Gastroesophageal sphincter (tissue), 4 donors: Measurements from ENCODE around the gene MAP7. TPM values are rescaled to one million over a fixed set of nuclear protein-coding genes. Genes with fewer than 3 reads are reported as not detected.

ENCODE experiments used
- ATAC-seq: fragments of 150-250 bp; one replicate; pipeline ENCODE4 v1.9.1; 2016; ENCODE audit warnings: mild to moderate bottlenecking, moderate library complexity
- H3K27ac ChIP-seq, 4 donors: fragments of 200-600 bp; sonication (generic) in 3 of 4; 1 replicate in 3 of 4; 2 replicates in 1 of 4; pipeline ENCODE4 v1.5.1; 2016 to 2019
- H3K27me3 ChIP-seq: fragments of 200-600 bp; sonication (generic); one replicate; pipeline ENCODE4 v1.5.1; 2019
- H3K36me3 ChIP-seq, 2 donors: fragments of 200-600 bp; sonication (generic); one replicate each; pipeline ENCODE4 v1.5.1; 2019; ENCODE audit warnings: control low read depth in 1 of 2
- H3K4me1 ChIP-seq, 3 donors: fragments of 200-600 bp; sonication (generic); 1 replicate in 2 of 3; 2 replicates in 1 of 3; pipeline ENCODE4 v1.5.1; 2016 to 2019; ENCODE audit warnings: control low read depth in 2 of 3
- H3K4me3 ChIP-seq, 2 donors: fragments of 200-600 bp; sonication (generic); one replicate each; pipeline ENCODE4 v1.5.1; 2019; ENCODE audit warnings: mild to moderate bottlenecking in 1 of 2, moderate library complexity in 1 of 2
- H3K9me3 ChIP-seq, 3 donors: fragments of 200-600 bp; sonication (generic); one replicate each; pipeline ENCODE4 v1.5.1; 2017 to 2019; ENCODE audit warnings: control low read depth in 2 of 3
- EP300 ChIP-seq: sonication (generic); formaldehyde crosslinking; IDR thresholded peaks from one replicate; pipeline ENCODE4 v1.6.1; 2017; ENCODE audit warnings: antibody characterized with exemption, mild to moderate bottlenecking
- POLR2A ChIP-seq, 2 donors: fragments of 450-650 bp; IDR thresholded peaks; one replicate each; pipeline ENCODE4 v1.6.1; 2017; ENCODE audit warnings: antibody characterized with exemption in 2 of 2, mild to moderate bottlenecking in 2 of 2, moderate library complexity in 1 of 2
- POLR2AphosphoS5 ChIP-seq: sonication (generic); formaldehyde crosslinking; IDR thresholded peaks from one replicate; pipeline ENCODE4 v1.6.1; 2017; ENCODE audit warnings: antibody characterized with exemption
- WGBS, 2 donors: methylation state at CpG; one replicate each; pipeline ENCODE4 v1.1.5; 2018; ENCODE audit warnings: low coverage in 1 of 2; 5-methylcytosine and 5-hydroxymethylcytosine counted together
- total RNA-seq, 4 donors: library from RNA; depleted of rRNA; stranded (reverse); fragments of >200 nt; gene quantifications; one replicate each; pipeline ENCODE4 v1.1.0, GENCODE V29; 2016
- TF ChIP-seq, protein P1 (sequence below), 4 experiments: fragments of 200-600 bp in 2 of 4; fragments of 450-650 bp in 2 of 4; sonication (generic) in 1 of 4; IDR thresholded peaks; one replicate each; pipeline ENCODE4 v1.5.1; 2017 to 2019; ENCODE audit warnings: antibody characterized with exemption in 4 of 4, mild to moderate bottlenecking in 2 of 4, moderate library complexity in 2 of 4

Gene MAP7
- total RNA-seq, 4 donors from 2014 or later, result 1.1 to 6.7 (median 4.3) TPM

DNA sequence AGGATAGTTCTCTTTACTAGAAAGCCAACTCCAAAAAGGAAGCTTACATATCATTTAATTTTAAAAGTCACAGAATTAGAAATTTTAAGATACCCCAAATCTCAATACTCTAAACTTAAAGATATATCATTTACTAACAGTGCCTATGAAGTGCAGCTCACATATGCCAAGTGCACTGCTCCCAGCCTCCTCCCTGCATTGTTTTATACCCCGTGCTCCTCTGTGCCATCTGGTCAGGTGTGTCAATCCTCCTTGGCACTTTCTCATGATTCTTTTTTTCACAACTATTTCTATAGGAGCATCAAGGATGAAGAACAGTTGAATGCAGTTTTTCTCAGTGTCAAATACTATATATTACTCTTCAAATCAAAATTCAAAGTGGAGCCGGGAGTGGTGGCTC, 8.8 kb downstream of the MAP7 start:
- Histone ChIP-seq H3K4me1 (no peaks in the 10 kb centered on the region), H3K4me3 (no peak overlapping the region), H3K9me3 (no peaks in the 10 kb centered on the region), H3K36me3 (no peaks in the 10 kb centered on the region), H3K27me3 (peaks cover 3% of the 10 kb centered on the region), H3K27ac (no peak overlapping the region)
- no peak for ATAC-seq
- WGBS, 2 donors, result 85 to 100% methylated on average over 1 of the region's 2 CpGs
- no peak for TF ChIP-seq EP300
- TF ChIP-seq POLR2AphosphoS5, result no peak
- no peak for TF ChIP-seq POLR2A (IDR thresholded peaks at IDR 0.05)
- TF ChIP-seq, protein P1, sequence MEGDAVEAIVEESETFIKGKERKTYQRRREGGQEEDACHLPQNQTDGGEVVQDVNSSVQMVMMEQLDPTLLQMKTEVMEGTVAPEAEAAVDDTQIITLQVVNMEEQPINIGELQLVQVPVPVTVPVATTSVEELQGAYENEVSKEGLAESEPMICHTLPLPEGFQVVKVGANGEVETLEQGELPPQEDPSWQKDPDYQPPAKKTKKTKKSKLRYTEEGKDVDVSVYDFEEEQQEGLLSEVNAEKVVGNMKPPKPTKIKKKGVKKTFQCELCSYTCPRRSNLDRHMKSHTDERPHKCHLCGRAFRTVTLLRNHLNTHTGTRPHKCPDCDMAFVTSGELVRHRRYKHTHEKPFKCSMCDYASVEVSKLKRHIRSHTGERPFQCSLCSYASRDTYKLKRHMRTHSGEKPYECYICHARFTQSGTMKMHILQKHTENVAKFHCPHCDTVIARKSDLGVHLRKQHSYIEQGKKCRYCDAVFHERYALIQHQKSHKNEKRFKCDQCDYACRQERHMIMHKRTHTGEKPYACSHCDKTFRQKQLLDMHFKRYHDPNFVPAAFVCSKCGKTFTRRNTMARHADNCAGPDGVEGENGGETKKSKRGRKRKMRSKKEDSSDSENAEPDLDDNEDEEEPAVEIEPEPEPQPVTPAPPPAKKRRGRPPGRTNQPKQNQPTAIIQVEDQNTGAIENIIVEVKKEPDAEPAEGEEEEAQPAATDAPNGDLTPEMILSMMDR (IDR thresholded peaks at IDR 0.05), result no peak

DNA sequence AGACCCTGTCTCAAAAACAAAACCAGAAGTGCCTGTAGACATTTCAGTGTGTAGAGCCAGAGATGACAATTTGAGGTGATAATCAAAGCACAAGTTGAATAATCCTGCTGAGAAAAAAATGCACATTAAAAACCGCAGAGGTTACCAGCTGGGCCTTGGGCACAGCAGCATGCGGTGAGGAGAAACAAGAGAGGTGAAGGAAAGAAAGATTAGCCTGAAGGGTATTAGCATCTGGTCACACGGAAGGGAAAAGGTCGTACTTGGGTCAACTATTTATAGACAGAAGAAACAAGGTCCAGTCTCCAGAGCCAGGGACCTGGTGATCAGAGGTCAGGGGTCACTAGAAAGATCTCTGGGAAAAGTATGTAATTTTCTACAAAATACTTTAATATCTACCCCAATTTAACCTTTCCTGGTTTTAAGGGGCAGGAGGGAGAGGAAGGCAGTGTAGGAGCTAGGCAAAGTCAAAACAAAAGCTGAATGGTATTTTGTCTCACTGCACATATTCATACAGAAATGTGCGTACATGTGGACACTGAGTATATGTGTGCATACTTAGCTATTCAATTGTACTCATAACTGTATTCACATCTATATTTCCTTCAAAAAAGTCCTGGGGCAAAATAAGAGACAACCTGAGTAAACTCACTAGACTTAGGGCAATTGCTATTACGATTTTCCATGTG, 10.1 kb downstream of the MAP7 start:
- Histone ChIP-seq H3K36me3 (no peaks in the 10 kb centered on the region), H3K4me1 (no peaks in the 10 kb centered on the region), H3K9me3 (no peaks in the 10 kb centered on the region), H3K27me3 (no peaks in the 10 kb centered on the region), H3K27ac (no peak overlapping the region), H3K4me3 (no peak overlapping the region)
- ATAC-seq, result no peak
- 54 to 72% methylated on average over 5 to 6 of the region's 6 CpGs for WGBS, 2 donors
- TF ChIP-seq EP300 (no peak), POLR2A (IDR thresholded peaks at IDR 0.05) (no peak), POLR2AphosphoS5 (no peak)
- TF ChIP-seq, protein P1 (IDR thresholded peaks at IDR 0.05), result no peak

DNA sequence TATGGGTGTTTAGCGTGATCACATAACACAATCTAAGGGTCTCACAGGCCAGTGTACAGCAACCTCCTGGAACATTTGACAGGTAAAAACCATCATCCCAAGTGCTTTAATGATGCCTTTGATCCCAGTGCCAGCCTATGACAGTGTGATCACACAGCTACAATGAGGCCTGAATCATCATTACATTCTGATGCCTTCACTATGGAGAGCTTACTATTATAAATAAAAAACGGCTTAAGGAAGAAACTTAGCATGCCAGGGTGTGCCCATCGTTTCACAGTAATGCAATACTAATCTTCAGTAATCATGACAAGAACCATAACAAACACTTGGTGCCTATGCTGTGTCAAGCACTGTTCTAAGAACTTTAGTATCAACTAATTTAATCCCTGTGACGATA, 11.4 kb downstream of the MAP7 start:
- TF ChIP-seq POLR2AphosphoS5 (no peak), POLR2A (IDR thresholded peaks at IDR 0.05) (no peak), EP300 (no peak)
- TF ChIP-seq, protein P1 (IDR thresholded peaks at IDR 0.05), result no peak
- 81 to 85% methylated on average over 3 to 4 of the region's 4 CpGs for WGBS, 2 donors
- ATAC-seq, result no peak

DNA sequence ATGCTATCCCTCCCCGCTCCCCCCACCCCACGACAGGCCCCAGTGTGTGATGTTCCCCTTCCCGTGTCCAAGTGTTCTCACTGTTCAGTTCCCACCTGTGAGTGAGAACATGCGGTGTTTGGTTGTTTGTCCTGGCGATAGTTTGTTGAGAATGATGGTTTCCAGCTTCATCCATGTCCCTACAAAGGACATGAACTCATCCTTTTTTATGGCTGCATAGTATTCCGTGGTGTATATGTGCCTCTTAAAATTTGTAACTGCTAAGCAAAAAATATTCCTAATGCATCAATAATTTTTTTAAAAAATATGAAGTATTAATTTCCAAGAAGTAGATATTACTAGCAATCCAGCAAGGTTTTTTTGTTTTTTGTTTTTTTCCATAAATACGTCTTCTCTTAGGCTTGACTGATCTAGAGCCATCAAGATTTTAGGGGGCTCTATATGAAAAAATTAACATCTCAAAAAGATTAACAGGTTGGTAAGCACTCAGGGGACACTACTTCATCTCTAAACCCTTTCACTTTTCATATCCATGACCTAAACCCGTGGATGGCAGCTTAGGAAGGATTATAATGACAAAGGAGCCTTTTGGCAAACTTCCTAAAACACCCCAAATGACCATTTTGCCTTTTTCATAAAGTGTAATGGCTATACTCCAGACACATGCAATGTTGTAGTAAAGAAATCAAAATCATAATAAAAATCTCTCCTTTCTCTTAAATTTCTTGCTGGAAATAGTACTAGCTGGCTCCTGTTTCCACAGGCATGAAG, 14.2 kb downstream of the MAP7 start:
- H3K27me3 ChIP-seq, result no peaks in the 10 kb centered on the region
- no peaks in the 10 kb centered on the region for H3K4me1 ChIP-seq
- TF ChIP-seq EP300 (no peak), POLR2AphosphoS5 (no peak), POLR2A (IDR thresholded peaks at IDR 0.05) (no peak)
- TF ChIP-seq, protein P1 (IDR thresholded peaks at IDR 0.05), result no peak
- no peaks in the 10 kb centered on the region for H3K9me3 ChIP-seq
- ATAC-seq, result no peak
- no peak overlapping the region for H3K27ac ChIP-seq
- WGBS, 2 donors, result 91 to 93% methylated on average over 6 to 7 of the region's 8 CpGs
- H3K4me3 ChIP-seq, result no peak overlapping the region
- H3K36me3 ChIP-seq, result no peaks in the 10 kb centered on the region

More for the DNA sequence above, 11.4 kb downstream of the MAP7 start:
- Histone ChIP-seq H3K9me3 (no peaks in the 10 kb centered on the region), H3K4me1 (no peaks in the 10 kb centered on the region), H3K27ac (no peak overlapping the region), H3K4me3 (no peak overlapping the region), H3K27me3 (no peaks in the 10 kb centered on the region), H3K36me3 (no peaks in the 10 kb centered on the region)
